ENCODE measurements around the gene SYT1. TPM values are rescaled to one million over a fixed set of nuclear protein-coding genes. Genes with fewer than 3 reads are reported as not detected.

SYT1 gene
- total RNA-seq, 1 experiment from 2014 or later, result 80.9 TPM

DNA sequence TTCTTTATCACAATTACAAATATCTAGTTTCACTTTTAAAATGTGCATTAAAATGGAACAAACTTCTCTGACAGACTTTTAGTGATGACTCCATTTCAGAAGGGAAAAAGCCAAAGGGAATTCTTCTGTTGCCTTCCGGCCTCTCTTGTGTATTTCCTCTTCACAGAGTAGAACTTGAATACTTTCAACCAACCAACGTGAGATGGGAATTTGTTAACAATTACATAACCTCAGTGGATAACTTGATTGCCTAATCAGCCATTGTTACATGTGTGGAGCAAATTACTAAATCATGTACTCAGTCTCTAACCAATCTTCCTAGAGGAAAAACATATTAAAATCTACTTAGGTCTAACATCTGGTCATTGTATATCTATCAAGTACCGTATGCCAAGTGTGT, 291.1 kb downstream of the SYT1 start:
- no TSS peak for BruUV-seq (replicated peaks)
- Histone ChIP-seq H3K27me3 (replicated peaks; ENCODE audit: insufficient read depth, low read depth, low read length, poor library complexity) (no peaks in the 10 kb centered on the region), H3K27ac (ENCODE audit: low read depth, low read length, poor library complexity, severe bottlenecking) (no peak overlapping the region), H3K9me3 (ENCODE audit: low read depth, low read length, poor library complexity, severe bottlenecking) (no peaks in the 10 kb centered on the region), H3K36me3 (ENCODE audit: insufficient read depth, low read length, poor library complexity, severe bottlenecking) (no peaks in the 10 kb centered on the region), H3K4me1 (ENCODE audit: insufficient read depth, low read length, poor library complexity, severe bottlenecking) (peaks cover 13% of the 10 kb centered on the region), H3K4me3 (ENCODE audit: low read depth, low read length, poor library complexity, severe bottlenecking) (no peak overlapping the region)
- intact Hi-C loops (cut with micrococcal nuclease; ENCODE audit: unreplicated experiment), result no loop called here
- ChIA-PET POLR2A (ENCODE audit: low non-redundant PET) (no interaction called here), CTCF (no interaction called here)
- DNase-seq (ENCODE audit: low spot score), result no peak
- TF ChIP-seq EZH2 (IDR thresholded peaks at IDR 0.05; ENCODE audit: borderline replicate concordance, low read depth, low read length, poor library complexity, severe bottlenecking), result no peak
- TF ChIP-seq, protein P1, sequence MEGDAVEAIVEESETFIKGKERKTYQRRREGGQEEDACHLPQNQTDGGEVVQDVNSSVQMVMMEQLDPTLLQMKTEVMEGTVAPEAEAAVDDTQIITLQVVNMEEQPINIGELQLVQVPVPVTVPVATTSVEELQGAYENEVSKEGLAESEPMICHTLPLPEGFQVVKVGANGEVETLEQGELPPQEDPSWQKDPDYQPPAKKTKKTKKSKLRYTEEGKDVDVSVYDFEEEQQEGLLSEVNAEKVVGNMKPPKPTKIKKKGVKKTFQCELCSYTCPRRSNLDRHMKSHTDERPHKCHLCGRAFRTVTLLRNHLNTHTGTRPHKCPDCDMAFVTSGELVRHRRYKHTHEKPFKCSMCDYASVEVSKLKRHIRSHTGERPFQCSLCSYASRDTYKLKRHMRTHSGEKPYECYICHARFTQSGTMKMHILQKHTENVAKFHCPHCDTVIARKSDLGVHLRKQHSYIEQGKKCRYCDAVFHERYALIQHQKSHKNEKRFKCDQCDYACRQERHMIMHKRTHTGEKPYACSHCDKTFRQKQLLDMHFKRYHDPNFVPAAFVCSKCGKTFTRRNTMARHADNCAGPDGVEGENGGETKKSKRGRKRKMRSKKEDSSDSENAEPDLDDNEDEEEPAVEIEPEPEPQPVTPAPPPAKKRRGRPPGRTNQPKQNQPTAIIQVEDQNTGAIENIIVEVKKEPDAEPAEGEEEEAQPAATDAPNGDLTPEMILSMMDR (conservative IDR thresholded peaks at IDR 0.05; ENCODE audit: low read depth, low read length), result no peak

DNA sequence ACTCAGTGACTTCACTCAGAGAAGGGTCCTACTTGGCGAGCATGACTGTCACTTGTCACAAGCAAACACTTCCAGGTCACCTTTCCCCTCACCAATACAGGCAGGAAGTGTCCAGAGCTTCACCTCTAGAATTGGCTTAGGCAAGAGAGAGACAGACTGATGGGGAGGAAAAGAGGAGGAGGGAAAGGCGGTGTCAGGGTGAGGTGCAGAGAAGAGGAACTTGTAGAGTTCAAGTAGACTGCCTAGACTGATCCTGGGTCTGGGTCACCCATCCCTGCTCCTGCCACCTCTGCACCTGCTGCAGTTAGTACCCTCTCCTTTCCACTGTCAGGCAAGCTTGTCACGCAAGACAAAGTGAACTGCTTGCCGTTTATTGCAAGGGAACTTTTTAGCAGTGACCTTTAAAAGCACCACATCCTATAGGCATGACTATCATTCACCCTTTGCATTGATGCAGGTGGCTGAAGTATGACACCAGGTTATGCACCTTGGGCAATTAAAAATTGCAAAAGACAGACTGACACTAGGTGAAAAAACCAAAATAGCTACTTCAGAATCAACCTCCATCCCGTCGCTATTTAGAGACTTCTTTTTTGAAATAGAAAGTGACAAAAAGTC, 292.4 kb downstream of the SYT1 start:
- no peaks in the 10 kb centered on the region for H3K36me3 ChIP-seq (ENCODE audit: insufficient read depth, low read length, poor library complexity, severe bottlenecking)
- ChIA-PET CTCF (no interaction called here), POLR2A (ENCODE audit: low non-redundant PET) (no interaction called here)
- peaks cover 16% of the 10 kb centered on the region for H3K4me1 ChIP-seq (ENCODE audit: insufficient read depth, low read length, poor library complexity, severe bottlenecking)
- no peak for DNase-seq (ENCODE audit: low spot score)
- BruUV-seq (replicated peaks), result no TSS peak
- H3K9me3 ChIP-seq (ENCODE audit: low read depth, low read length, poor library complexity, severe bottlenecking), result no peaks in the 10 kb centered on the region
- no peak for TF ChIP-seq EZH2 (IDR thresholded peaks at IDR 0.05; ENCODE audit: borderline replicate concordance, low read depth, low read length, poor library complexity, severe bottlenecking)
- TF ChIP-seq, protein P1 (conservative IDR thresholded peaks at IDR 0.05; ENCODE audit: low read depth, low read length), result no peak
- H3K4me3 ChIP-seq (ENCODE audit: low read depth, low read length, poor library complexity, severe bottlenecking), result no peak overlapping the region
- no peaks in the 10 kb centered on the region for H3K27me3 ChIP-seq (replicated peaks; ENCODE audit: insufficient read depth, low read depth, low read length, poor library complexity)
- intact Hi-C loops (cut with micrococcal nuclease; ENCODE audit: unreplicated experiment), result no loop called here
- H3K27ac ChIP-seq (ENCODE audit: low read depth, low read length, poor library complexity, severe bottlenecking), result no peak overlapping the region

DNA sequence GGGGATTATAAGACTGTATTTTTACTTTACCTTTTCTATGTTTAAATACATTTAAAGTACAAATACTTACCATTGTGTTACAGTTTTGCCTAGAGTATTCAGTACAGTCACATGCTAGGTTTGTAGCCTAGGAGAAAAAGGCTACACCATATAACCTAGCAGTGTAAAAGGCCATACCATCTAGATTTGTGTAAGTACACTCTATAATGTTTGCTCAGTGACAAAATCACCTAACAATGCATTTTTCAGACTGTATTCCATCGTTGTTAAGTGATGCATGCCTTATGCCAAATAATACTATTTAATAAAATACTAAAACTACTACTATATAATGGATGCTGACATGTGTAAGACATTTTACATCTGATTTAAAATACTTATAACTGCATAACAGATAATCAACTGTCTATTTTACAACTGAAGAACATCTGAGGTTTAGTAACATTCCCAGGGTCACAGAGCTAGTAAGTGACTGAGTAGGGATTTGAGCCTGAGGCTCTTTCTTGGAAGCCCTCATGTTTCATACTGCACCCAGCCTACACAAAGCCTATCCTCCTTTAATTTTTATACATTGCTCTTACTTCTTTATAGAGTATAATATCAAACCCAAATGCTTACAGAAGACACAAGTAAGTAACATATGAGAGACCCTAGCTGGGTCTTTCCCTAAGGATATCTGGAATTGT, 296.8 kb downstream of the SYT1 start:
- CTCF ChIA-PET, result no interaction called here
- TF ChIP-seq, protein P1 (conservative IDR thresholded peaks at IDR 0.05; ENCODE audit: low read depth, low read length), result no peak
- TF ChIP-seq EZH2 (IDR thresholded peaks at IDR 0.05; ENCODE audit: borderline replicate concordance, low read depth, low read length, poor library complexity, severe bottlenecking), result no peak
- Histone ChIP-seq H3K36me3 (ENCODE audit: insufficient read depth, low read length, poor library complexity, severe bottlenecking) (no peaks in the 10 kb centered on the region), H3K4me1 (ENCODE audit: insufficient read depth, low read length, poor library complexity, severe bottlenecking) (peaks cover 17% of the 10 kb centered on the region), H3K27ac (ENCODE audit: low read depth, low read length, poor library complexity, severe bottlenecking) (no peak overlapping the region), H3K4me3 (ENCODE audit: low read depth, low read length, poor library complexity, severe bottlenecking) (no peak overlapping the region), H3K27me3 (replicated peaks; ENCODE audit: insufficient read depth, low read depth, low read length, poor library complexity) (no peaks in the 10 kb centered on the region), H3K9me3 (ENCODE audit: low read depth, low read length, poor library complexity, severe bottlenecking) (no peaks in the 10 kb centered on the region)
- no TSS peak for BruUV-seq (replicated peaks)
- intact Hi-C loops (cut with micrococcal nuclease; ENCODE audit: unreplicated experiment), result loop anchor here (10.0 kb wide), 2 partner anchors 697 to 977 kb away; no protein-coding TSS in a partner anchor
- DNase-seq (ENCODE audit: low spot score), result no peak
- POLR2A ChIA-PET (ENCODE audit: low non-redundant PET), result interaction anchor here (0.6 kb wide), 2 partner anchors 42 to 43 kb away, joined by 3 to 4 read pairs; no protein-coding TSS in a partner anchor

Measured in A673 (cell line).